HL-60/S4 treated with retinoic acid at 250 ng/mL for 4 days and 3 days (cell line): ENCODE data around the gene ATP6AP1.
"Not testable (repeated sequence)": the region's sequence is repeated elsewhere in the genome, so short reads cannot be mapped to it uniquely, and the experiment has no call there.

Experiments used
- in situ Hi-C: fragments of 300-500 bp; cut with MboI; formaldehyde crosslinking; loops from 2 replicates; pipeline ENCODE4 v1.7.0; 2022; ENCODE audit warnings: low sequenced_read_pairs

Gene ATP6AP1

GRCh38 chrX:154428176-154429171, at the start of gene ATP6AP1:
ATP6AP1 (plus strand) TSS chrX:154428677; CDS start chrX:154428693, 16 bp downstream.
- in situ Hi-C loops = no loop called here

GRCh38 chrX:154378799-154379568, 49.5 kb upstream of the ATP6AP1 start, which contains the start of gene EMD:
EMD (plus strand) TSS chrX:154379295; CDS start chrX:154379485, 190 bp downstream.
- in situ Hi-C loops = no loop called here

GRCh38 chrX:154379569-154379951, 48.9 kb upstream of the ATP6AP1 start:
- in situ Hi-C loops = no loop called here

- in situ Hi-C loops = no loop called here
Observed at GRCh38 chrX:154380153-154380552, 48.3 kb upstream of the ATP6AP1 start.

GRCh38 chrX:154380787-154381186, 47.7 kb upstream of the ATP6AP1 start:
- in situ Hi-C loops = no loop called here

- in situ Hi-C loops = no loop called here
Observed at GRCh38 chrX:154381271-154381670, 47.2 kb upstream of the ATP6AP1 start.

GRCh38 chrX:154382483-154383069, 45.9 kb upstream of the ATP6AP1 start:
- in situ Hi-C loops = no loop called here

- in situ Hi-C loops = no loop called here
Observed at GRCh38 chrX:154383359-154384283, 44.9 kb upstream of the ATP6AP1 start.

GRCh38 chrX:154384284-154384892, 44.1 kb upstream of the ATP6AP1 start:
- in situ Hi-C loops = no loop called here

GRCh38 chrX:154388094-154388493, 40.4 kb upstream of the ATP6AP1 start:
- in situ Hi-C loops = not testable (repeated sequence)

- in situ Hi-C loops = not testable (repeated sequence)
Observed at GRCh38 chrX:154388649-154389048, 39.8 kb upstream of the ATP6AP1 start.

GRCh38 chrX:154389812-154390747, 38.4 kb upstream of the ATP6AP1 start:
- in situ Hi-C loops = not testable (repeated sequence)

- in situ Hi-C loops = not testable (repeated sequence)
Observed at GRCh38 chrX:154396363-154396762, 32.1 kb upstream of the ATP6AP1 start.

- in situ Hi-C loops = no loop called here
Observed at GRCh38 chrX:154396973-154397887, 31.2 kb upstream of the ATP6AP1 start.

- in situ Hi-C loops = no loop called here
Observed at GRCh38 chrX:154397888-154398667, 30.4 kb upstream of the ATP6AP1 start, which contains the start of gene RPL10. RPL10 (plus strand) TSS chrX:154398377; CDS start chrX:154398520, 143 bp downstream.

- in situ Hi-C loops = no loop called here
Observed at GRCh38 chrX:154398668-154399526, 29.6 kb upstream of the ATP6AP1 start.
